WTC11 (cell line): ENCODE results near the gene TTLL9. TPM values are rescaled to one million over a fixed set of nuclear protein-coding genes. Genes with fewer than 3 reads are reported as not detected.
"Not testable (repeated sequence)": the region's sequence is repeated elsewhere in the genome, so short reads cannot be mapped to it uniquely, and the experiment has no call there.

Experiments used
- ATAC-seq: fragments of 200-7000 bp; cut with Tn5 transposase; 2 replicates; pipeline ENCODE4 v1.10.0; 2021; ENCODE audit warnings: mild to moderate bottlenecking, moderate library complexity
- CTCF ChIA-PET: fragments of 300-600 bp; sonication (Branson Sonifier 250); formaldehyde crosslinking; loops from one replicate; lab custom pipeline; 2021; ENCODE audit warnings: antibody characterized with exemption; lab: Charles Lee
- POLR2A ChIA-PET: fragments of 350-600 bp; sonication (Branson Sonifier 250); formaldehyde crosslinking; loops from one replicate; lab custom pipeline; 2021; ENCODE audit warnings: antibody characterized with exemption; lab: Charles Lee
- DNase-seq: peaks from one replicate; pipeline ENCODE4 v3.0.0; 2021; ENCODE audit warnings: low spot score
- H3K27ac Mint-ChIP-seq: 2 replicates; pipeline ENCODE4 v1.8.0; 2021; ENCODE audit warnings: mixed read lengths
- H3K27me3 Mint-ChIP-seq: 2 replicates; pipeline ENCODE4 v1.8.0; 2021; ENCODE audit warnings: low read depth, mild to moderate bottlenecking, moderate library complexity, mixed read lengths
- H3K36me3 Mint-ChIP-seq: 2 replicates; pipeline ENCODE4 v1.8.0; 2021; ENCODE audit warnings: mixed read lengths
- H3K4me1 Mint-ChIP-seq: 2 replicates; pipeline ENCODE4 v1.8.0; 2022; ENCODE audit warnings: mixed read lengths
- H3K4me3 Mint-ChIP-seq: 2 replicates; pipeline ENCODE4 v1.8.0; 2021; ENCODE audit warnings: mild to moderate bottlenecking, moderate library complexity, mixed read lengths
- H3K9me3 Mint-ChIP-seq: 2 replicates; pipeline ENCODE4 v1.8.0; 2021; ENCODE audit warnings: mixed read lengths
- ATF1 ChIP-seq: sonication (generic); formaldehyde crosslinking; IDR thresholded peaks from 2 replicates; pipeline ENCODE4 v1.8.1; 2023; ENCODE audit warnings: mild to moderate bottlenecking, moderate library complexity, missing genetic modification reagents
- CDX4 ChIP-seq: fragments of 250-450 bp; sonication (Bioruptor Pico); IDR thresholded peaks from 2 replicates; pipeline ENCODE4 v1.9.0; 2021; ENCODE audit warnings: moderate library complexity, mild to moderate bottlenecking, inconsistent platforms, borderline replicate concordance
- FOXP4 ChIP-seq: sonication (generic); formaldehyde crosslinking; IDR thresholded peaks from 2 replicates; pipeline ENCODE4 v1.8.0; 2022; ENCODE audit warnings: mild to moderate bottlenecking, missing genetic modification reagents
- IRF2 ChIP-seq: sonication (generic); formaldehyde crosslinking; IDR thresholded peaks from 2 replicates; pipeline ENCODE4 v1.8.0; 2022; ENCODE audit warnings: low read depth, missing genetic modification reagents, borderline replicate concordance
- NFYB ChIP-seq: sonication (generic); formaldehyde crosslinking; conservative IDR thresholded peaks from 2 replicates; pipeline ENCODE4 v1.8.0; 2022; ENCODE audit warnings: low read depth, missing genetic modification reagents
- USF2 ChIP-seq: sonication (generic); formaldehyde crosslinking; IDR thresholded peaks from 2 replicates; pipeline ENCODE4 v1.8.1; 2023; ENCODE audit warnings: mild to moderate bottlenecking, missing genetic modification reagents, moderate library complexity
- ZNF317 ChIP-seq: sonication (generic); formaldehyde crosslinking; IDR thresholded peaks from 2 replicates; pipeline ENCODE4 v1.8.1; 2023; ENCODE audit warnings: low read depth, mild to moderate bottlenecking, moderate library complexity, missing genetic modification reagents, borderline replicate concordance
- ZNF671 ChIP-seq: fragments of 250-450 bp; sonication (Bioruptor Pico); IDR thresholded peaks from 2 replicates; pipeline ENCODE4 v1.8.0; 2021; ENCODE audit warnings: mild to moderate bottlenecking
- total RNA-seq: library from RNA; stranded (reverse); gene quantifications from 3 replicates; pipeline ENCODE4 v1.2.3, GENCODE V29; 2021
- TF ChIP-seq, protein P1 (sequence below): sonication (generic); formaldehyde crosslinking; IDR thresholded peaks from 2 replicates; pipeline ENCODE4 v1.8.1; 2022; ENCODE audit warnings: low read depth, mild to moderate bottlenecking, moderate library complexity, missing genetic modification reagents, borderline replicate concordance
- TF ChIP-seq, protein P2 (sequence below): sonication (generic); formaldehyde crosslinking; conservative IDR thresholded peaks from 2 replicates; pipeline ENCODE4 v1.8.1; 2023; ENCODE audit warnings: mild to moderate bottlenecking, low read depth, missing genetic modification reagents, moderate library complexity
- TF ChIP-seq, protein P3 (sequence below): sonication (generic); formaldehyde crosslinking; IDR thresholded peaks from 2 replicates; pipeline ENCODE4 v1.8.1; 2023; ENCODE audit warnings: mild to moderate bottlenecking, moderate library complexity, missing genetic modification reagents

Gene TTLL9
- total RNA-seq, 1 experiment from 2014 or later, result not detected

GRCh38 chr20:31920275-31920855, 49.9 kb downstream of the TTLL9 start:
- ATAC-seq (peak; percentile 91), DNase-seq (peak; percentile 26)
- CTCF ChIA-PET, result interaction anchor here (0.7 to 3.0 kb wide), 8 partner anchors 9 to 99 kb away, joined by 3 to 20 read pairs (median 6); partner anchors contain the start of gene PDRG1
- Mint-ChIP-seq H3K27me3 (peaks cover 6% of the 10 kb centered on the region), H3K4me1 (peaks cover 19% of the 10 kb centered on the region), H3K4me3 (no peak overlapping the region), H3K36me3 (0 out of 2 replicates have a peak, but pooled peaks cover 3% of the 10 kb centered on the region), H3K27ac (no peak overlapping the region; the same call in 1 of the 2 replicates), H3K9me3 (peaks cover 11% of the 10 kb centered on the region)
- POLR2A ChIA-PET, result interaction anchor here (1.0 kb wide), 1 partner anchor 21 kb away, joined by 3 read pairs; no protein-coding TSS in a partner anchor
- peak; percentile 30; the same call in 1 of the 2 replicates for TF ChIP-seq USF2 (CRISPR knock-in tag)
- TF ChIP-seq FOXP4 (CRISPR knock-in tag), result peak; percentile 25; the same call in 1 of the 2 replicates
- no peak for TF ChIP-seq NFYB (CRISPR knock-in tag)

DNA sequence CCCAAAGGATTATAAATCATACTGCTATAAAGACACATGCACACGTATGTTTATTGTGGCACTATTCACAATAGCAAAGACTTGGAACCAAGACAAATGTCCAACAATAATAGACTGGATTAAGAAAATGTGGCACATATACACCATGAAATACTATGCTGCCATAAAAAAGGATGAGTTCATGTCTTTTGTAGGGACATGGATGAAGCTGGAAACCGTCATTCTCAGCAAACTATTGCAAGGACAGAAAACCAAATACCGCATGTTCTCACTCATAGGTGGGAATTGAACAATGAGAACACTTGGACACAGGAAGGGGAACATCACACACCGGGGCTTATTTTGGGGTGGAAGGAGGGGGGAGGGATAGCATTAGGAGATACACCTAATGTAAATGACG, 51.0 kb downstream of the TTLL9 start:
- H3K36me3 Mint-ChIP-seq, POLR2A ChIA-PET, H3K27me3 Mint-ChIP-seq, CTCF ChIA-PET, H3K4me3 Mint-ChIP-seq, ATAC-seq, DNase-seq, H3K27ac Mint-ChIP-seq: not testable (repeated sequence)
- peaks cover 11% of the 10 kb centered on the region for H3K9me3 Mint-ChIP-seq
- peaks cover 19% of the 10 kb centered on the region for H3K4me1 Mint-ChIP-seq

DNA sequence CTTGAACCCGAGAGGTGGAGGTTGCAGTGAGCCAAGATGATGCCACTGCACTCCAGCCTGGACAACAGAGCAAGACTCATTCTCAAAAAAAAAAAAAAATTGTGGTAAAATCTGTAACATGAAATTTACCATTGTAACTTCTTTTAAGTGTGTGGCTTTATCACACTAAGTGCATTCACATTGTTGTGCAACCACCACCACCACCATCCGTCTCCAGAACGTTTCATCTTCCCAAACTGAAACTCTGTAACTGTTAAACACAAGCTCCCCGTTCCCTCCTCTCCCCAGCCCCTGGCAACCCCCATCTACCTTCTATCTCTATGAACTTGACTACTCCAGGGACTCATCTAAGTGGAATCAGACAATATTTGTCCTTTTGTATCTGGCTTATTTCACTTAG, 51.7 kb downstream of the TTLL9 start:
- Mint-ChIP-seq H3K4me3 (no peak overlapping the region), H3K36me3 (0 out of 2 replicates have a peak, but pooled peaks cover 3% of the 10 kb centered on the region), H3K4me1 (peaks cover 19% of the 10 kb centered on the region)
- CTCF ChIA-PET, result no interaction called here
- DNase-seq, result no peak
- no peak for ATAC-seq
- TF ChIP-seq CDX4 (CRISPR knock-in tag), result no peak
- TF ChIP-seq ATF1 (CRISPR knock-in tag), result no peak
- no peak for TF ChIP-seq ZNF317
- TF ChIP-seq, protein P1, sequence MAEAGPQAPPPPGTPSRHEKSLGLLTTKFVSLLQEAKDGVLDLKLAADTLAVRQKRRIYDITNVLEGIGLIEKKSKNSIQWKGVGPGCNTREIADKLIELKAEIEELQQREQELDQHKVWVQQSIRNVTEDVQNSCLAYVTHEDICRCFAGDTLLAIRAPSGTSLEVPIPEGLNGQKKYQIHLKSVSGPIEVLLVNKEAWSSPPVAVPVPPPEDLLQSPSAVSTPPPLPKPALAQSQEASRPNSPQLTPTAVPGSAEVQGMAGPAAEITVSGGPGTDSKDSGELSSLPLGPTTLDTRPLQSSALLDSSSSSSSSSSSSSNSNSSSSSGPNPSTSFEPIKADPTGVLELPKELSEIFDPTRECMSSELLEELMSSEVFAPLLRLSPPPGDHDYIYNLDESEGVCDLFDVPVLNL, result no peak
- TF ChIP-seq IRF2, result no peak
- no peak for TF ChIP-seq ZNF671 (CRISPR knock-in tag)
- TF ChIP-seq, protein P2, sequence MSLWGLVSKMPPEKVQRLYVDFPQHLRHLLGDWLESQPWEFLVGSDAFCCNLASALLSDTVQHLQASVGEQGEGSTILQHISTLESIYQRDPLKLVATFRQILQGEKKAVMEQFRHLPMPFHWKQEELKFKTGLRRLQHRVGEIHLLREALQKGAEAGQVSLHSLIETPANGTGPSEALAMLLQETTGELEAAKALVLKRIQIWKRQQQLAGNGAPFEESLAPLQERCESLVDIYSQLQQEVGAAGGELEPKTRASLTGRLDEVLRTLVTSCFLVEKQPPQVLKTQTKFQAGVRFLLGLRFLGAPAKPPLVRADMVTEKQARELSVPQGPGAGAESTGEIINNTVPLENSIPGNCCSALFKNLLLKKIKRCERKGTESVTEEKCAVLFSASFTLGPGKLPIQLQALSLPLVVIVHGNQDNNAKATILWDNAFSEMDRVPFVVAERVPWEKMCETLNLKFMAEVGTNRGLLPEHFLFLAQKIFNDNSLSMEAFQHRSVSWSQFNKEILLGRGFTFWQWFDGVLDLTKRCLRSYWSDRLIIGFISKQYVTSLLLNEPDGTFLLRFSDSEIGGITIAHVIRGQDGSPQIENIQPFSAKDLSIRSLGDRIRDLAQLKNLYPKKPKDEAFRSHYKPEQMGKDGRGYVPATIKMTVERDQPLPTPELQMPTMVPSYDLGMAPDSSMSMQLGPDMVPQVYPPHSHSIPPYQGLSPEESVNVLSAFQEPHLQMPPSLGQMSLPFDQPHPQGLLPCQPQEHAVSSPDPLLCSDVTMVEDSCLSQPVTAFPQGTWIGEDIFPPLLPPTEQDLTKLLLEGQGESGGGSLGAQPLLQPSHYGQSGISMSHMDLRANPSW, result no peak
- TF ChIP-seq, protein P3, sequence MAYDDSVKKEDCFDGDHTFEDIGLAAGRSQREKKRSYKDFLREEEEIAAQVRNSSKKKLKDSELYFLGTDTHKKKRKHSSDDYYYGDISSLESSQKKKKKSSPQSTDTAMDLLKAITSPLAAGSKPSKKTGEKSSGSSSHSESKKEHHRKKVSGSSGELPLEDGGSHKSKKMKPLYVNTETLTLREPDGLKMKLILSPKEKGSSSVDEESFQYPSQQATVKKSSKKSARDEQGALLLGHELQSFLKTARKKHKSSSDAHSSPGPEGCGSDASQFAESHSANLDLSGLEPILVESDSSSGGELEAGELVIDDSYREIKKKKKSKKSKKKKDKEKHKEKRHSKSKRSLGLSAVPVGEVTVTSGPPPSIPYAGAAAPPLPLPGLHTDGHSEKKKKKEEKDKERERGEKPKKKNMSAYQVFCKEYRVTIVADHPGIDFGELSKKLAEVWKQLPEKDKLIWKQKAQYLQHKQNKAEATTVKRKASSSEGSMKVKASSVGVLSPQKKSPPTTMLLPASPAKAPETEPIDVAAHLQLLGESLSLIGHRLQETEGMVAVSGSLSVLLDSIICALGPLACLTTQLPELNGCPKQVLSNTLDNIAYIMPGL (CRISPR knock-in tag), result no peak
- TF ChIP-seq, all 79 proteins: peak for 0
- Mint-ChIP-seq H3K27ac (no peak overlapping the region), H3K9me3 (peaks cover 5% of the 10 kb centered on the region), H3K27me3 (peaks cover 6% of the 10 kb centered on the region)
- POLR2A ChIA-PET, result no interaction called here
